Measurements from ENCODE around the gene MAN1C1.

GRCh38 chr1:25779894-25780293 is 163.3 kb downstream of the MAN1C1 start:
- TF ChIP-seq CTCF (conservative IDR thresholded peaks at IDR 0.05 in 1 of 2, IDR thresholded peaks at IDR 0.05 in 1 of 2; ENCODE audit: low read depth in 1 of 2, low read length in 2 of 2) (no peak), EZH2 (IDR thresholded peaks at IDR 0.05; ENCODE audit: low read length, missing control alignments) (no peak)

All from fibroblast of lung (primary cell).